ENCODE results near the gene MAPRE3.

- TF ChIP-seq EZH2phosphoT487 (IDR thresholded peaks at IDR 0.05; ENCODE audit: low read depth): no peak
- no peak for TF ChIP-seq CTCF (IDR thresholded peaks at IDR 0.05; ENCODE audit: low read depth, low read length)
These were observed 37.3 kb downstream of the MAPRE3 start for GRCh38 chr2:27007416-27008374.
